Measurements from ENCODE around the gene MAPK12. TPM values are rescaled to one million over a fixed set of nuclear protein-coding genes. Genes with fewer than 3 reads are reported as not detected.

MAPK12 gene
- total and polyA plus RNA-seq, 2 of the 4 experiments (the other 2 are of a cell fraction), result 41.0 to 56.3 TPM

DNA sequence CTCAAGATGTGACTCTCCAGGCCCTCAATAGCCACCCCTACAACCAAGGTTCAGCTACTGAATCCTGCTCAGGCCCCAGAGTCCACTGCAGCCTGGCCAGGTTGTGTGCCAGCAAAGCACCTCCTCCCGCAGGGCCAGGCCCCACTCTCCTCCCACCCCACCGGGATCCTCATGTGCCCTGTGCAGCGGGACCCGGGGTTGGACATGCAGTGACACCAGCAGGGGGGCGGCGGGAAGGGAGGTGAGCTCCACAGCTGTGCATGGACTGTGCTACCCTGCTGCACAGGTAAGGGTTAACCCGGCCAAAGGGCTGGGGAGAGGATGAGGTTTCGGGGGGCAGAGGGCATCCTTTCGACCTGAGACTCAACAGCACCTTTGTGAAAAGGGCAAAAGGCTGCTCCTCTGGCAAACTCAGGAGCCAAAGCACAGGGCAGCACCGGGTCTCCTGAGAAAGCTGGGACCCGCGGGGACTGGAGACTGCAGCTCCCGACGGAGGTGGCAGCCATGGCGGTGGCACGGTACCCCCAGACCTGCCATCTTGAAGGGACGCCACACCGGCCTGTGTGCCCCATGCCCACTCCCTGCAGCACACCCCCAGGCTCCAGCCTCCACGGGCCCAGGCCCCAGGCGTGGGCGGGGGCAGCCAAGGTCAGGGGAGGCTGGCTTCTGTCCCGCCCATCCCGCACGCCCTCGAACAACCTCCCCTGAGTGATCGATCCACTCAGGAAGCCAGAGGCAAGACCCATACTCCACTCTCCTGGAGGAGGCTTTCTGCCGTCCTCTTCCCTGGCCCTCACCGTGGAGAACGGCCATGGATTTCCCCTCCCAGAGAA is 35.4 kb upstream of the MAPK12 start:
- ATAC-seq (ENCODE audit: low read depth) (no peak), DNase-seq (no peak)
- Histone ChIP-seq H3K4me3 (ENCODE audit: insufficient read depth, low read depth, low read length) (no peak overlapping the region), H3K4ac (ENCODE audit: low read depth, low read length) (no peak overlapping the region; the same call in 1 of the 2 replicates), H3K9me3 (ENCODE audit: control insufficient read depth, insufficient read depth, low read length) (no peaks in the 10 kb centered on the region), H3K27me3 (ENCODE audit: control insufficient read depth, insufficient read depth, low read length) (no peaks in the 10 kb centered on the region), H3K14ac (replicated peaks; ENCODE audit: low read depth, low read length) (no peak overlapping the region), H2BK120ac (ENCODE audit: low read depth, low read length) (no peak overlapping the region), H2BK5ac (ENCODE audit: low read depth, low read length, poor library complexity, severe bottlenecking) (peak overlapping the region; percentile 15), H4K20me1 (ENCODE audit: insufficient read depth, low read length) (peaks cover 86% of the 10 kb centered on the region), H3K27ac (ENCODE audit: insufficient read depth, low read length) (peak overlapping the region; percentile 7; the same call in 1 of the 2 replicates), H4K8ac (ENCODE audit: low read depth in 2 of 2, low read length in 2 of 2) (no peak overlapping the region), H2AFZ (replicated peaks; ENCODE audit: low read length, poor library complexity) (peak overlapping the region; percentile 19), H2AK5ac (ENCODE audit: low read depth, low read length) (peak overlapping the region; percentile 25; the same call in 1 of the 2 replicates), H2BK15ac (ENCODE audit: low read depth, low read length) (no peak overlapping the region), H3K4me2 (ENCODE audit: low read depth, low read length) (no peak overlapping the region), H3K18ac (ENCODE audit: low read depth, low read length) (no peak overlapping the region), H2BK20ac (ENCODE audit: low read depth, low read length) (no peak overlapping the region), H4K91ac (ENCODE audit: insufficient read depth, low read depth, low read length) (no peak overlapping the region), H4K5ac (ENCODE audit: low read depth, low read length) (no peak overlapping the region), H3K9me1 (ENCODE audit: insufficient read depth, low read length) (peaks cover 3% of the 10 kb centered on the region), H3K4me1 (ENCODE audit: control insufficient read depth, insufficient read depth, low read length) (peaks cover 59% of the 10 kb centered on the region), H3K23ac (ENCODE audit: low read depth, low read length) (no peak overlapping the region), H3K56ac (ENCODE audit: extremely low read depth, insufficient read depth, low read length) (no peak overlapping the region), H2AK9ac (replicated peaks; ENCODE audit: low read depth, low read length, poor library complexity) (peak overlapping the region; percentile 42), H3K79me1 (ENCODE audit: low read depth in 1 of 2, low read length in 2 of 2) (peaks cover 8 to 50% of the 10 kb centered on the region in 2 experiments; a peak in 3 of 4 replicates), H3K9ac (ENCODE audit: low read depth, low read length) (no peak overlapping the region), H3K36me3 (ENCODE audit: control insufficient read depth, insufficient read depth, low read length) (peaks cover 12% of the 10 kb centered on the region)
- dilution Hi-C loops (cut with HindIII; ENCODE audit: low sequenced_read_pairs, unreplicated experiment), result no loop called here
- 85% methylated on average over 18 of the region's 29 CpGs; no CpG with 5 or more reads in 1 of the 2 experiments for WGBS, 2 experiments (ENCODE audit: extremely low coverage in 2 of 2, insufficient read length in 1 of 2)
- CTCF ChIA-PET, result interaction anchor here (0.6 kb wide), 1 partner anchor 33 kb away, joined by 7 read pairs; no protein-coding TSS in a partner anchor
- in situ Hi-C loops (cut with MboI; ENCODE audit: low sequenced_read_pairs), result no loop called here
- intact Hi-C loops (cut with micrococcal nuclease), result no loop called here
- POLR2A ChIA-PET (ENCODE audit: unreplicated experiment), result no interaction called here
- no TSS peak for BruUV-seq (replicated peaks)
- no peak for TF ChIP-seq MAFK (IDR thresholded peaks at IDR 0.05; ENCODE audit: low read depth, low read length)
- TF ChIP-seq MAZ (IDR thresholded peaks at IDR 0.05; ENCODE audit: borderline replicate concordance, low read depth, low read length), result no peak
- TF ChIP-seq NFE2L2 (IDR thresholded peaks at IDR 0.05; ENCODE audit: low read depth, low read length), result no peak
- no peak for TF ChIP-seq CHD1 (IDR thresholded peaks at IDR 0.05; ENCODE audit: low read depth, low read length)
- no peak for TF ChIP-seq BHLHE40 (IDR thresholded peaks at IDR 0.05; ENCODE audit: low read depth, low read length)
- TF ChIP-seq CEBPB (IDR thresholded peaks at IDR 0.05; ENCODE audit: low read depth, low read length), result no peak
- TF ChIP-seq, protein P1, sequence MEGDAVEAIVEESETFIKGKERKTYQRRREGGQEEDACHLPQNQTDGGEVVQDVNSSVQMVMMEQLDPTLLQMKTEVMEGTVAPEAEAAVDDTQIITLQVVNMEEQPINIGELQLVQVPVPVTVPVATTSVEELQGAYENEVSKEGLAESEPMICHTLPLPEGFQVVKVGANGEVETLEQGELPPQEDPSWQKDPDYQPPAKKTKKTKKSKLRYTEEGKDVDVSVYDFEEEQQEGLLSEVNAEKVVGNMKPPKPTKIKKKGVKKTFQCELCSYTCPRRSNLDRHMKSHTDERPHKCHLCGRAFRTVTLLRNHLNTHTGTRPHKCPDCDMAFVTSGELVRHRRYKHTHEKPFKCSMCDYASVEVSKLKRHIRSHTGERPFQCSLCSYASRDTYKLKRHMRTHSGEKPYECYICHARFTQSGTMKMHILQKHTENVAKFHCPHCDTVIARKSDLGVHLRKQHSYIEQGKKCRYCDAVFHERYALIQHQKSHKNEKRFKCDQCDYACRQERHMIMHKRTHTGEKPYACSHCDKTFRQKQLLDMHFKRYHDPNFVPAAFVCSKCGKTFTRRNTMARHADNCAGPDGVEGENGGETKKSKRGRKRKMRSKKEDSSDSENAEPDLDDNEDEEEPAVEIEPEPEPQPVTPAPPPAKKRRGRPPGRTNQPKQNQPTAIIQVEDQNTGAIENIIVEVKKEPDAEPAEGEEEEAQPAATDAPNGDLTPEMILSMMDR (conservative IDR thresholded peaks at IDR 0.05; ENCODE audit: low read depth, low read length), result no peak
- no peak for TF ChIP-seq POLR2A (IDR thresholded peaks at IDR 0.05; ENCODE audit: low read depth, low read length)
